Measurements from ENCODE around the gene CCDC8.

- TF ChIP-seq BHLHE40 (IDR thresholded peaks at IDR 0.05; ENCODE audit: low read depth, low read length) (no peak), CHD1 (IDR thresholded peaks at IDR 0.05; ENCODE audit: low read depth, low read length) (no peak), CTCF (conservative IDR thresholded peaks at IDR 0.05; ENCODE audit: low read depth, low read length) (no peak), POLR2A (IDR thresholded peaks at IDR 0.05; ENCODE audit: low read depth, low read length) (no peak), RFX5 (IDR thresholded peaks at IDR 0.05; ENCODE audit: low read depth, low read length) (no peak), RAD21 (IDR thresholded peaks at IDR 0.05; ENCODE audit: low read length) (no peak), SMC3 (IDR thresholded peaks at IDR 0.05; ENCODE audit: low read depth, low read length) (no peak), NFE2L2 (IDR thresholded peaks at IDR 0.05; ENCODE audit: low read depth, low read length) (no peak), MXI1 (IDR thresholded peaks at IDR 0.05; ENCODE audit: borderline replicate concordance, low read depth, low read length) (no peak), FOS (IDR thresholded peaks at IDR 0.05; ENCODE audit: low read depth, low read length) (no peak)
Observed at GRCh38 chr19:46367426-46367825, 45.9 kb downstream of the CCDC8 start.

Data from IMR-90 (cell line).